ENCODE measurements around the gene RPS15A. TPM values are rescaled to one million over a fixed set of nuclear protein-coding genes. Genes with fewer than 3 reads are reported as not detected.
A peak's percentile ranks its signal among the peaks of the same experiment; 100 is the strongest.

Gene RPS15A
- total RNA-seq, 1 donor from 2014 or later, result 784 TPM

- Mint-ChIP-seq H3K4me3 (ENCODE audit: unreplicated experiment) (peak overlapping the region; percentile 46), H3K27ac (ENCODE audit: unreplicated experiment) (peak overlapping the region; percentile 52), H3K9me3 (ENCODE audit: unreplicated experiment) (peaks cover 8% of the 10 kb centered on the region), H3K27me3 (ENCODE audit: unreplicated experiment) (peaks cover 7% of the 10 kb centered on the region), H3K4me1 (ENCODE audit: low read depth, unreplicated experiment) (peaks cover 16% of the 10 kb centered on the region), H3K36me3 (ENCODE audit: unreplicated experiment) (peaks cover under 1% of the 10 kb centered on the region)
- DNase-seq, result no peak
- no peak for TF ChIP-seq CTCF (IDR thresholded peaks at IDR 0.05; ENCODE audit: partially characterized antibody, unreplicated experiment)
Observed at GRCh38 chr16:18803569-18804462, 13.7 kb upstream of the RPS15A start.

GRCh38 chr16:18802767-18803343, 12.7 kb upstream of the RPS15A start:
- no peak for TF ChIP-seq CTCF (IDR thresholded peaks at IDR 0.05; ENCODE audit: partially characterized antibody, unreplicated experiment)
- Mint-ChIP-seq H3K9me3 (ENCODE audit: unreplicated experiment) (peaks cover 8% of the 10 kb centered on the region), H3K4me3 (ENCODE audit: unreplicated experiment) (peak overlapping the region; percentile 52), H3K27me3 (ENCODE audit: unreplicated experiment) (peaks cover 7% of the 10 kb centered on the region), H3K4me1 (ENCODE audit: low read depth, unreplicated experiment) (peaks cover 19% of the 10 kb centered on the region), H3K36me3 (ENCODE audit: unreplicated experiment) (no peaks in the 10 kb centered on the region), H3K27ac (ENCODE audit: unreplicated experiment) (peak overlapping the region; percentile 78)
- DNase-seq, result no peak

- H3K4me3 Mint-ChIP-seq (ENCODE audit: unreplicated experiment), result peak within 1 kb of the TSS; percentile 99
- peak; percentile 95 for TF ChIP-seq CTCF (IDR thresholded peaks at IDR 0.05; ENCODE audit: partially characterized antibody, unreplicated experiment)
Observed at GRCh38 chr16:18801145-18801972, 11.2 kb upstream of the RPS15A start, which contains the start of gene ARL6IP1. Gene ARL6IP1, minus strand, starts transcription at chr16:18801549. Its CDS starts 83 bp downstream, at chr16:18801466.

GRCh38 chr16:18800775-18801144, 10.6 kb upstream of the RPS15A start:
- no peak for TF ChIP-seq CTCF (IDR thresholded peaks at IDR 0.05; ENCODE audit: partially characterized antibody, unreplicated experiment)

More at GRCh38 chr16:18801145-18801972, 11.2 kb upstream of the RPS15A start, which contains the start of gene ARL6IP1:
- no peaks in the 10 kb centered on the region for H3K36me3 Mint-ChIP-seq (ENCODE audit: unreplicated experiment)
- peaks cover 7% of the 10 kb centered on the region for H3K27me3 Mint-ChIP-seq (ENCODE audit: unreplicated experiment)
- peaks cover 19% of the 10 kb centered on the region for H3K4me1 Mint-ChIP-seq (ENCODE audit: low read depth, unreplicated experiment)
- peak within 1 kb of the TSS; percentile 99 for H3K27ac Mint-ChIP-seq (ENCODE audit: unreplicated experiment)
- DNase-seq, result peak; percentile 99
- peaks cover 8% of the 10 kb centered on the region for H3K9me3 Mint-ChIP-seq (ENCODE audit: unreplicated experiment)

More at GRCh38 chr16:18800775-18801144, 10.6 kb upstream of the RPS15A start:
- Mint-ChIP-seq H3K36me3 (ENCODE audit: unreplicated experiment) (no peaks in the 10 kb centered on the region), H3K4me3 (ENCODE audit: unreplicated experiment) (peak overlapping the region; percentile 99), H3K4me1 (ENCODE audit: low read depth, unreplicated experiment) (peaks cover 19% of the 10 kb centered on the region), H3K27ac (ENCODE audit: unreplicated experiment) (peak overlapping the region; percentile 99), H3K27me3 (ENCODE audit: unreplicated experiment) (peaks cover 7% of the 10 kb centered on the region), H3K9me3 (ENCODE audit: unreplicated experiment) (peaks cover 8% of the 10 kb centered on the region)
- peak; percentile 35 for DNase-seq

Measured in glutamatergic neuron (in vitro differentiated cells).